Activated T-cell treated with anti-CD3 and anti-CD28 coated beads for 4 hours (primary cell): ENCODE results near the gene ISLR2.

ENCODE experiments used
- DNase-seq: peaks from one replicate; pipeline ENCODE4 v3.0.0-alpha.2; 2020

ISLR2 gene

GRCh38 chr15:74178326-74179100, 48.1 kb downstream of the ISLR2 start:
- DNase-seq, result no peak

DNA sequence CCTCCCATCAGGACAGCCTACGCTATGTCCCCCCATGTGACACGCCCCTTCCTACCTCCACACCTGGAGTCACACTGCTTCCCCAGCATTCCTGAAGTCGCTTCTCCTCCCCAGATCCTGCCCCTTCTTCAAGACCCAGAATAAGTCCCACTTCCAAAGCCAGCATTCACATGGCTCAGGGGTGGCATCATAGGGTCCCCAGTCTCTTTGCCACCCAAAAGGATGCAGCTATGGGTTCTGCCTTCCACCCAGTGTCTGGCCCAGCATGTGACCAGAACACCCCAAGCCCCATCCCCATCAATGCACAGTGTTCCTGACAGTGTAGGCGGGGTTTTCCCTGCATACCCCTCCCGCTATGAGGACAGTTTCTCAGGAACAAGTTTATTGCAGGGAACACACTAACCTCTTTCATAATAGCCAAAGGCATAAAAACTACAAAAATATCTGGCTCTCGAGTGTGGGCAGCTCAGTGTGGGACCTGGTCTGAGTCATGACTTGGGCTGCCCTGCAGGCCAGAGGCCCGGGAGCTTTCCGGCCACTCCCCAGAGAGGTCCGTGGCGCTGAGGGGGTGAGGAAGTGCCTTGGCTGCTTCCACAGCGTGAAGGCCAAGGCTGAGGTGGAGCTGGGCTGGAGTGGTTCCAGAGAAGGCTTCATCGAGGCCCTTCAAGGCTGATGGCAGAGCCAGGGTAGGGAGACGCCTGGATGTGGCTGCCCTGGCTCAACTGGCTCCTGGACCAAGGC, 48.9 kb downstream of the ISLR2 start:
- DNase-seq, result no peak

- DNase-seq, result no peak
Observed at GRCh38 chr15:74179983-74180880, 49.8 kb downstream of the ISLR2 start.

DNA sequence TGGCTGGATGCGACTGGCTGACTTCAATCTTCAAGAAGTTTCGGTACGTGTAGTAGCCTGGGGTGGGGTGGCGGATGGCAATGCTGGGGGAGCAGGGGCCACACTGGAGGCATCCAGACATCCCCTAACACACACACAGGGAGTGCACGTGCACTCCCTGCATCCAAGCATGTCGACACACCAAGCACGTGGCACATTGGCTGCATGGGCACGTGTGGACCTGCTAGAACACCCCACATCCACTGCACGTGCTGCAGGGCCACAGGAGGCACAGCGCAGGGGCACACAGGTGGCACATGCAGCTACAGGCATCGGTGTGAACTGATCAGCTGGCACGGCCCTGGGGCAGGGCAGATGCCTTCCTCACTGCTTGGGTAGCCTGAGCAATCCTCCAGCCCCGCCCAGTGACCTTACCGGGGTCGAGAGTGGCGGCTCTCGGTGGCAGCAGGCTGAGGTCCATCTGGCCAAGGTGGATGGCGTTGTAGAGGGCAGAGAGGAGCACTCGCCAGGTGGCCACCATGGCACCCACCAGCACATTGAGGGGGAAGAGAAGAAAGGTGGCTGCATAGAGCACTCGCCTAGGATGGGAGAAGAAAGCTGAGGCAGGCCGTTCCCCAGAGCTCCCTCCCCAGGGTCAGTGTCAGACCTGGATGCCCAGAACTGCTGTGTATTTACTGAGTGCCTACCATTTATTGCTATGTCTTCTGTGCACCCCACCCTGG, 50.7 kb downstream of the ISLR2 start:
- no peak for DNase-seq

DNA sequence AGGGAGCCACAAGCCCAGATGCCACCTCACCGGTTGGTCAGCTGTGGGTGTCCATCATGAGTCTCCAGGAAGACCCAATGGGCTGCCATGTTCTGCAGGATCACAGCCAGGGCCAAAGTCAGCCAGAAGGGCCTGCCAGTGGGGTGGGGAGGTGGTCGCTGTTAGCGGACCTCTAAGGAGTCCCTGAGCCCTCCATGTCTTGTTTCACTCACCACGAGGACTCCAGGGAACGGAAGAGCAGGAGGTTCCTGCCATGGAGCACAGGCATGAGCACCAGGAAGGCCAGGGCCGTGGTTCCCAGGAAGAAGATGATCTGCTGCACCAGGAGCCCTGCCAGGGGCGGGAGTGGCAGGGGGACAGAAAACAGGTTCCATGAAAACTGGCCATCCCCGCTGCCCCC, 51.7 kb downstream of the ISLR2 start:
- DNase-seq, result no peak

DNA sequence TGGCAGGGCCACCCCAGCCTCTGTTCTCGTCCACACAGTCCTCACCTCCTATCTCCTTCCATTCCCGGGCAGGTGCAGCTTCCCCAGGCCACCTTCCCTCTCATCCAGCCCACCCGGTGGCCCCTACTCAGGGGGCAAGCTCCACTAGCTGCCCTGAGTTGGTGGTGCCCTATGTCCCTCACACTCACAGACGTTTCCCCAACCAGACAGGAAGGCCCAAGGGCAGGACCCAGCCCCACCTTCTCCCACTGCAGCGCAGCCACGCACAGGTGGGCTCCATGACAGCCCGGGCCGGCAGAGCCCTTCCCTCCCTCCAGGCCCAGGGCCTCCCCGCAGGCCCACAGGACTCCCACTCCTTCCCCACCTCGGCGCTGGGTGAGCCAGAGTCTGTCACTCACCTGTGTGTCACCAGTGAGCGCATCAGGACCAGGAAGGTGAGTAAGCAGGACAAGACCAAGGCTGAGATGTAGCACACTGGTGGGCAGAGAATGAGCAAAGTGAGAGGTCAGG, 54.3 kb downstream of the ISLR2 start:
- no peak for DNase-seq

- no peak for DNase-seq
Observed at GRCh38 chr15:74185710-74186348, 55.4 kb downstream of the ISLR2 start.
